ENCODE results near the gene TPRA1.

DNA sequence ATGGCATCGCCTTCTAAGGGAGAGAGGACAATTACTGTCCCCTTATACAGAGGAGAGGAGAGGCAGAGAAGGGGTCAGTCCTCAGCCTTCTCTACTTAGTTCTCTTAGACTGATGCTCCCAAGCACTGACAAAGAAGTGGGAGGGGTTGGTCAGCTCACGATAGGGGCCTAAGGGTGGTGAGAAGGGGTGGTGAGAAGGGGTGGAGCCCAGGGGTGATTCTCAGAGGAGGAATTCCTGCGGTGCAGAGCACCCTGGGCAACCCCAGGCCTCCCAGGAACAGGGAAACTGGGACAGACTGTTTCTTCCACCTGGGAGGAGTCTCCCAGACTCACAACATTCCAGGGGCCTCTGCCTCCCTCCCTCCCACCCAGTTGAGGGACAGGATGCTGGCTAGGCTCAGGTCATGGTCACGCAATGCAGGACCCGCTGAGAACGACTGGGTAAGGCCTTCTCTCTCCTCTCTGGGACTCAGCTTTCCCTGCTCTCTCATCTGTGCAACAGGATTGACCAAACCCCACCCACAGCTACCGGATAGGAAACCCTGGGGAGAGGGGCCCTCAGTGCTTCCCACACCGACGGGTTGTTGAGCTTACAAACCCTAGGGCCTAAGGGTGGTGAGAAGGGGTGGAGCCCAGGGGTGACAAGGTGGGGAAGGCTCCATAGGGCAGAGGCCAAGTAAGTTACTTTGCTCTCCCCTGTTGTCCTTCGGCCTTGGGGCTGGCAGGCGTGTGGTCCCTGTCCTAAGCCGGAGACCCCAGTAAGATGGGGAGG, 1.5 kb downstream of the TPRA1 start:
- TF ChIP-seq, protein P1, sequence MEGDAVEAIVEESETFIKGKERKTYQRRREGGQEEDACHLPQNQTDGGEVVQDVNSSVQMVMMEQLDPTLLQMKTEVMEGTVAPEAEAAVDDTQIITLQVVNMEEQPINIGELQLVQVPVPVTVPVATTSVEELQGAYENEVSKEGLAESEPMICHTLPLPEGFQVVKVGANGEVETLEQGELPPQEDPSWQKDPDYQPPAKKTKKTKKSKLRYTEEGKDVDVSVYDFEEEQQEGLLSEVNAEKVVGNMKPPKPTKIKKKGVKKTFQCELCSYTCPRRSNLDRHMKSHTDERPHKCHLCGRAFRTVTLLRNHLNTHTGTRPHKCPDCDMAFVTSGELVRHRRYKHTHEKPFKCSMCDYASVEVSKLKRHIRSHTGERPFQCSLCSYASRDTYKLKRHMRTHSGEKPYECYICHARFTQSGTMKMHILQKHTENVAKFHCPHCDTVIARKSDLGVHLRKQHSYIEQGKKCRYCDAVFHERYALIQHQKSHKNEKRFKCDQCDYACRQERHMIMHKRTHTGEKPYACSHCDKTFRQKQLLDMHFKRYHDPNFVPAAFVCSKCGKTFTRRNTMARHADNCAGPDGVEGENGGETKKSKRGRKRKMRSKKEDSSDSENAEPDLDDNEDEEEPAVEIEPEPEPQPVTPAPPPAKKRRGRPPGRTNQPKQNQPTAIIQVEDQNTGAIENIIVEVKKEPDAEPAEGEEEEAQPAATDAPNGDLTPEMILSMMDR (IDR thresholded peaks at IDR 0.05): no peak
- TF ChIP-seq POLR2A (IDR thresholded peaks at IDR 0.05): no peak

All from thyroid gland (tissue), 4 donors.